HG03045 (cell line): ENCODE data around the gene LRRC28.
"Not testable (repeated sequence)": the region's sequence is repeated elsewhere in the genome, so short reads cannot be mapped to it uniquely, and the experiment has no call there.

ENCODE experiments used
- ATAC-seq: cut with Tn5 transposase; IDR thresholded peaks from one replicate; pipeline ENCODE4 v1.9.1; 2021; ENCODE audit warnings: mild to moderate bottlenecking, moderate library complexity; ENCODE audit not compliant: unreplicated experiment

Gene LRRC28

DNA sequence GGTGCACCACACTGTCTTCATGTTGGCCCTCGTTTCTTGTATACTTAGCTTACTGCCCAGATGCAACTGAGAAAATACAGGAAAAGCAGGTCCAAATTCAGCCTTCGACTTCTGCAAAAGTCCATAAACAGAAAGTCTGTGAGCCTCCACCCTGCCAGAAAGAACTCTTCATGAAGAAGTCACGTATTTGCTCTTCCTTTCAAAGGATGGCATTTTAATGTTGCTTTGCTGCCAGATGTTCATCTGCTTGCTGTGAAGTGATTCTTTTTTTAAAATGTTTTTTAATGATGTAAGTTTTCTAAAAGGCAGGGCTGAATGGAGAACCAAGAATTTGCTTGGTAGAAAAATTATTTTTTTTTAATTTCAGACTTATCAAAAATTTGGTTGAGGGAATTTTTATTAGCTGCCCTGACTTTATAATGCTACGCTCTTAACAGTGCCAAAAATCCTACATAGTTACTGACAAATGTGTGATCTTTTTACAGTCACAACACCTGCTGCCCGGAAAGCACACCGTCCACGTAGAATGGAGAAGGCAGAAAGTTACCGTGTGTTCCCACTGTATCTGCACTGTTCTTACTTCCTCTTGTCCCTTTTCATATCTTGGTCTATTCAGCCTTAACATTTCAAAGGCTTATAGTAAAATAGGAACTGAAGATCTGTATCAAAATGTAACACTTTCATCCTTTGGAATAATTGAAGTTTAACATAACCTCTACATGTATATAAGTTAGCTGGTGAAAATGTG lies 136.3 kb downstream of the LRRC28 start:
- no peak for ATAC-seq

DNA sequence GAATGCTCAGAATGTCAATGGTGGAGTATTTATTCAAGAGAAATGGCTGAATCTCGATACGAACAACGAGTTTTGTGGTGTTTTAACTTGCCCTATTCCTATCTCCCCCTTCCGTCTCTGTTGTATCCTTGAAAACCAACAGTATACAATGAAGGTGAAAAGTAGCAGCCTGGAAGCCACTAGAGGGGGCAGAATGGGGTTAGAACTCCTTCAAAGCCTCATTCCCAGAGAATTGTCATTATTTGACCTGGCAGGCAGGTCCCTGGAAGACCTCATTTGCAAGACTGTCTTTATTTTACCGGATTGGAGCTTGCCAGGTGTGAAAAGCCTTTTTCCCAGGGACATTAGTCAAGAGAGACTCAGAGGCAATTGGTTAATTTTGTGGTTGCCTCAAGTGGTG lies 139.4 kb downstream of the LRRC28 start:
- ATAC-seq, result no peak

DNA sequence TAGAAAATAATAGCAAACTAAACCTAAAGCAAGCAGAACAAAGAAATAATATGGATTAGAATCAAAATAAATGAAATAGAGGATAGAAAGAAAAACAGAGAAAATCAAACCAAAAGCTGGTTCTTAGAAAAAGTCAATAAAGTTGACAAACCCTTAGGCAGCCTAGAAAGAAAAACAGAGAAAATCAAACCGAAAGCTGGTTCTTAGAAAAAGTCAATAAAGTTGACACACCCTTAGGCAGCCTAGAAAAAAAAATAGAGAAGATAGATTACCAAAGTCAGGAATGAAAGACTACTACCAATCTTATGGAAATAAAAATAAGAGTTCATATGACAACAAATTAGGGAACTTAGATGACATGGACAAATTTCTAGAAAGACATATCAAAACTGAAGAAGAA lies 142.4 kb downstream of the LRRC28 start:
- no peak for ATAC-seq

DNA sequence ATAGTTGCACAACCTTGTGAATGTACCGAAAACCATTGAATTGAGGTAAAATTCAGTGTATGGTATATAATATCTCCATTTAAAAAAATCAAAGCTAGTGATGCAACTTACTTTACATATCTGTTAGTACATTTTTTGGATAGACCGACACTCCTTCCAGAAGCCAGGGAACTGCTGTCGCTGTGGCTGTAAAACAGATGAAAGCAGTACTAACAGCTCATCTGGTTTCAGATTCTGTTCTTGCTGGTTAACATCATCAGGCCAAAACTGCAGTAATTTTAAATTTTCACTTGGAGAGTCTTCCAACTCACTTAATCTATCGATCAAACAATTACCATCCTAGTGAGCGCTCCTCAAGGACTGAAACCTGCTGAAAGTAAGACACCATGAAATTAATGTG lies 145.1 kb downstream of the LRRC28 start:
- no peak for ATAC-seq

DNA sequence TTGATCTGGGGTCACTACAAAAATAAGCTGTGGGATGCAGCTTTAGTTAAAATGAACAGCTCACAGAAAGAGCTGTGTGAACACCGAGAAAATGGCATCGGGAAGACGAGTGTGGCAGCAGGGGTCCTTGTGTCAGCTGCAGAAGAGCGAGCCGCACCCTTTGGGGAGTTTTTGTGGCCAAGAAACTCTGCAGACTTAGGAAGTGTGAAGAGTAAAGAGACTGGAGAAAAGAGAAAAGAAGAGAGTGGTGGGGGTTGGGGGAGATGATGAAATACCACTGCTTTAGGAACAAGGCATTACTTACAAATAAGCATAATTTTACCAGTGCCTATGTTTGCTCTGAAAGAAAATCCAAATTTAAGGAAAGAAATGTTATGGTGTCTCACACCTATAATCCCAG lies 147.8 kb downstream of the LRRC28 start:
- ATAC-seq, result no peak

DNA sequence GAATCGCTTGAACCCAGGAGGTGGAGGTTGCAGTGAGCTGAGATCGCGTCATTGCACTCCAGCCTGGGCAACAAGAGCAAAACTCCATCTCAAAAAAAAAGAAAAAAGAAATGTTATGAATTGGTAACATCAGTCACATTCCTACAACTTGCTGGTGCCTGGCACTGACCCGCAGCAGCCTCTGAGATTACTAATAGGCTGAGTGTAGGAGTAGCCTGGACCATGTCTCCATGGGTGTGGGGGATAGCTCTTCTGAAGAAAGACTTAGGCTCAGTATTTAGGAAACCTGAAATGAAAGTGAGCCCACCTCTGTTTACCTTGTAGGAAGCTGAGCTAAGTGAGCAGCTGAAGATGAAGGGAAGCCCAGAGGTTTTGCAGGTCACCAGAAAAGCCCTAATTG lies 148.3 kb downstream of the LRRC28 start:
- no peak for ATAC-seq

DNA sequence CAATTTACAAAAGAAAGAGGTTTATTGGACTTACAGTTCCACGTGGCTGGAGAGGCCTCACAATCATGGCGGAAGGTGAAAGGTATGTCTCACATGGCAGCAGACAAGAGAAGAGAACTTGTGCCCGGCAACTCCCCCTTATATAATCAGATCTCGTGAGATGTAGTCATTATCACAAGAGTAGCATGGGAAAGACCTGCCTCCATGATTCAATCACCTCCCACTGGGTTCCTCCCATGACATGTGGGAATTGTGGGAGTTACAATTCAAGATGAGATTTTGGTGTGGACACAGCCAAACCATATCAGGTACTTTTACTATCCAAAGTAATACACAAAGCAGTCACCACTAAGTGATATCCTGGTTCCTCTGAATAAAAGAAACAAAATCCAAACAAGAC lies 149.9 kb downstream of the LRRC28 start:
- ATAC-seq, result not testable (repeated sequence)

DNA sequence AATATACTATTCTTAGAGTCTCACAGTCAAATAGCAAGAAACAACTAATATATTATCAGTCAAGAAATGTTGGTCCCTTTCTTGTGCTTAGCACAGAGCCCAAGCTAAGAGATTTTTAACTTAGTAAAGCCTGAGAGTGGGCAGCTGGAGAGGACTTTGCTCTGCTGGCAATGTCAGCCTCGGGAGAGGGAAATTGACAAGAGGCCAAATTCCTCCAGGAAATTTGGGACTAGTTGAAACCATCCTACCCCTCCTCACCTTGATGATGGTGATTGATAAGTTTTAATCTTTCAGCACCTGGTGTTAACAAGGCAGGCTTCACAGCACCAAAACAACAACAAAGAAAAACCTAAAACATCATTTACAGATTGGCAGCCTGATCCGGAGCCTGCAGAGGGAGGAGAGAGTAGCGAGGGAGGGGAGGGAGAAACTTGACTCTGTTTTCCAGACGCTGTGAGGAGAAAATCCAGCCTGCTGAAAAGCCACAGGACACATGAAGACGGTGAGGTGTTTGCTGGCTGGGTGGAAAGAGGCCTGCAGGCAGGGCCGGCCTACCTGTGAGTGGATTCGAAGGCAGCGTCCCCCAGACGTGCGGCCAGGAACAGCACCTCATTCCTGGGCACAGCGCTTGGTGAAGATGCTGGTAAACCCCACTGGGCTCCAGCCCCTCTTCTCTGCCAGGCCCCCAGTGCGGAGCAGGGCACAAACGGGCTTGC lies 150.9 kb downstream of the LRRC28 start:
- no peak for ATAC-seq

DNA sequence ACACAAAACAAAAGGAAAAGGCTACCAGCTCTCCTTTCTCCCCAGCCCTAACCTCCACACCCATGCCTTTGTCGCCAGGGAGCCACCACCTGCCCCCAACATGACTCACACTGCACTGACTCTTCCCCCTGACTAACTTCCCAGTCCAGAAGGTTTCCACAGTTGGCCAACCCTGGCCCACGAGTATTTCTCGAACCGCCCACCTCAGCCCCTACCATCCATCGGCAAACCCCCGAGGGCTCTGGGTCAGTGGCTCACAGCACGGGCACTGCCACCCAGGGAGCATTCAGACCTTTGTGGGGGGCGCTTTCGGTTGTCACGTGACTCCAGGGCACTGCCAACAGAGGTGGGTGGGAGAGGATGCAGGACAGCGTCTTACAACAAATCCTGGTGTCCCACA lies 152.3 kb downstream of the LRRC28 start:
- ATAC-seq, result no peak

DNA sequence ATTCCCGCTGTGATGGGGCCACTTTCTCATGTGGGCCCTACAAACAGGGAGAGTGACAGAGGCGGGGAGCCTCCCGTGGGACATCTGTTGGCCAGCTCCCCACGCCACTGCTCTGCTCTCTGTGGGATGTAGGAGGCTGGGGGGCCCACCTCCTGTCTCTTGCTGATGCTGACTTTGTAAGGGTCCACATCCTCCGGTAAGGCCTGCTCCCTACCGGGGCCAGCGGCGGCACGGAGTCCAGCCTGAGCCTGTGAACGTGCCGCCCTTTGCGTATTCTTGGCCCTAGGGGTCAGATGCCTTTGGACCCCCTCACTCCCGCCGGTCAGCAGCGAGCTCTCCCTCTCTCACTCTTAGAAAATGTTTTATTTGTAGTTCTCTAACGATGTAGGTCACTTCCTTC lies 153.2 kb downstream of the LRRC28 start:
- no peak for ATAC-seq

DNA sequence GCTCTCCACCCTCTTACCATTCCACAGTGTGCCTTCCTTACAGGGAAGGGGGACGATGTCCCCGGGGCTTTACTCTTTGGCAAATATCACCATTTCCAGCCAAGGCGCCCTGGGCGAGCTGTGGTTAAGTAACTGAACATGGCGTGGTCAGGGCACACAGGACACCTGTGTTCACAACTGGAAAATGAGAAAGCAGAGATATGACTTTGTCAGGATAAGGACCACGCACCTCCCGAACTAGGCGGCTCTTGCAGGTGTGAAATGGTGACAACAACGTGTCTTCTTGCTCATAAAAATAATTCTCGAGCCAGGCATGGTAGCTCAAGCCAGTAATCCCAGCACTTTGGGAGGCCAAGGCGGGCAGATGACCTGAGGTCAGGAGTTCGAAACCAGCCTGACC lies 154.8 kb downstream of the LRRC28 start:
- ATAC-seq, result no peak

DNA sequence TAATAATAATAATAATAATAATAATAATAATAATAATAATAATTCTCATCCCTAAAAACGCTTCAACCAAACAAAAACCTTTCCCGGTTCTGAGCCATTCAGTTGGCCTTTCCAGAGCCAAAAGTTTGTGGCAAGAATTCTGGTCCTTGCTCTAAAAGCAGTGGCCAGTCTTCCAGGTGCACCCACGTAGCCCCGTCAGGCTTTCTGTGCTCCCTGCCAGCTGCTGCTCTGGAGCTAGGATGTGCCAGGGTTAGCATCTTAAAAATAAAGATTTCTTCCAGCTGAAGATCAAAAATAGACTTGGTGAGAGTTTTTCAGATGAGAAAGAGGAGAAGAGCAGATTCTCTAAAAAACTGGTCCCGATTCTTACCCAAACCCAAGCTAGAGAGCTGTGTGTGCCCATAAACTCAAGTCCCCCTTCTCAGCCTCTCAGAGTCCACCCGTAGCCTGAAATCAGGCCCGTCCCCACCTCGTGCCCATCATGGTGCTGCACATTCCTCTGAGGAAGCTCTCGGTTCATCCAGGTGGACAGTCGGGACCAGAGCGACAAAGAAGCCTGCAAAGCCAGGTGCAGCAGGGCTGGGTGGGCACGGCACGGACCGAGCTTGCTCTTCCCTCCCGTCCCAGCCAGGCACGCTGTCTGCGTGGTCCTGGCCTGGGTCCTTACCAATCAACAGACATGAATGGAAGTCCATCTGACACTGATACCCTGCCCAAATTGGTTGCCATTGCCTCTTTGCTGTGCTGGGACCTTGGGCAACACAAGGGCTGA lies 155.6 kb downstream of the LRRC28 start:
- ATAC-seq, result no peak

DNA sequence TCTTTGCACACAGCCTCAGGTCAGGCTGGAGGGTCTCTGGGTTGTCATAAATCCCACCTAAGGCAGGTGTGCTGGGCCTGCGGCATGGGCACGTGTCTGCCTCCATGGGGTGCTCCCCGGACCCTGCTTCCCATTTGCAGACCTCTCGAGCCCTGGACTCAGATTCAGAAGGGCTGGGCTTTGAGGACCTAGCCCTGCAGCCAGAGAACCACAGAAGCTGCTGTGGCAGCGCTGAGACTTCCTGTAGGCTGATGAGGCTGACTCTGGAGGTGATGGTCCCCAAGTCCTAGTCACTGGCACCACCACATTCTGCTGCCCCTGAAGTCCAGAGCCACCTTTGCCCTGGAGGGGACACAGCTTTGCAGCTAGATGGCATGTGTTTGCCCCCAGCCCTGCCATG lies 156.4 kb downstream of the LRRC28 start:
- no peak for ATAC-seq

DNA sequence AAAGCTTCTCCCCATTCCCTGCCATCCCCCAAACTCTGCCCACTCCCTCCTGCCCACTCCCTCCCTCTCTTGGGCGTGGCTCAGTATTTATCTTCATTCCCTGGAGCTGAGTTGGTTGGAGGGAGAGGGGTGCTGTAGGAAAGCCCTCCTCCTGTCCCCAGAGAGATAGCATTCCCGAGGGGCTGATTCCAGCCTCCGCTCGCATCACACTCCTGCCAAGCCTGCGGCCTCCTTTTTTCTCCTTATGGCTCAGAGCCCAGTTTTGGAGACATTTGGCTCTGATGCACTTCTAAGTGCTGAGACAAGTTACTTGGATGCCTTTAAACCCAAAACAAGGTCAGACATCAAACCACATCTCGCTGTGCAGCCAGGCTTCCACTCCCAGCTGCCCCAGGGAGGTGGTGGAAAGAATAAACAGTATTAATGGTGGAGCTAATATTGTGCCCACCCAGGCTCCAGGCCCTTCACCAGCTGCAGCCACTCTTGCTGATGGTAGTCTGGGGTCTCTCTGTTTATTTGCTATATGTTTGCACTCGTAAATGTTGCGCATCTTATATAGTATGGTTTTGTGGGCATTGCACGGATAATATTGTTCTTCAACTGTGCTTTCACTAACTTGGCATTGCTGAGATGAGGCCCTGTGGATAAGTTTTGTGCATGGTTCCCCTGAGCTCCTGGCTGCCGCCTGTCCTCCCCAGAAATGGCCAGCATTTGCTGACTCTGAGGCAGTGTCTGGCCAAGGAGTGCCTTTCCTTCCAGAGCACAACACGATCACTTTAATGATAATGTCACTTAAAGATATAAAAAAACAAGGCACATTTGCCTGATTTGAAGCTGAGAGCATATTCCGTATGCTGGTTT lies 157.2 kb downstream of the LRRC28 start:
- ATAC-seq, result no peak

DNA sequence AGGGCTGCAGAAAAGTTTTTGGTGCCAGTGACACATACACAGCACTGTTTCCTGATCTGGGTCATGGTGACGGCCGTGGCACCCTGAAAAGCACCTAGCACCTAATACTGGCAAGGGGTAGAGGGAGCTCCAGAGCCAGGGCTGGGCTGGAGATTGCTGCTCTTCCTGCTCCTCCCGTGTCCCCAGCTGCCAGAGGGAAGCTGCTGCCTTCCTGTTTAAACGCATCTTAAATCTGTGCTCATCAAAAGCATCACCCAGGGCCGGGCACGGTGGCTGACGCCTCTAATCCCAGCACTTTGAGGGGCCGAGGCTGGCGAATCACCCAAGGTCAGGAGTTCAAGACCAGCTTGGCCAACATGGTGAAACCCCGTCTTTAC lies 157.8 kb downstream of the LRRC28 start:
- ATAC-seq, result no peak

DNA sequence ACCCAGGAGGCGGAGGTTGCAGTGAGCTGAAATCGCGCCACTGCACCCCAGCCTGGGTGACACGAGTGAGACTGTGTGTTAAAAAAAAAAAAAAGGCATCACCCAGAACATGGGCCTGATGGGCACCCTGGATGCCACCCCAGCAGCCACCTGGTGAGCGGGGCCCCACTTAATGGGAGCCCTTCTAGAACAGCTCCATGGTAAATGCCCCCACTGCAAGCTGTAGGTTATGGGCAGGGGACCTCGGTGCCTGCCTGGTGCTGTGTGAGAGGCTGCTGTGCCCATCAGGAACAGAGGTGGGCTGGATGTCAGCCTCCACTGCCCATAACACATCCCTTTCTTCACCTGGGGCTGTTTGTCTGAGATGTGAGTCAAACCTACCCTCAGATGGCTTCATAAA lies 158.3 kb downstream of the LRRC28 start:
- ATAC-seq, result no peak

DNA sequence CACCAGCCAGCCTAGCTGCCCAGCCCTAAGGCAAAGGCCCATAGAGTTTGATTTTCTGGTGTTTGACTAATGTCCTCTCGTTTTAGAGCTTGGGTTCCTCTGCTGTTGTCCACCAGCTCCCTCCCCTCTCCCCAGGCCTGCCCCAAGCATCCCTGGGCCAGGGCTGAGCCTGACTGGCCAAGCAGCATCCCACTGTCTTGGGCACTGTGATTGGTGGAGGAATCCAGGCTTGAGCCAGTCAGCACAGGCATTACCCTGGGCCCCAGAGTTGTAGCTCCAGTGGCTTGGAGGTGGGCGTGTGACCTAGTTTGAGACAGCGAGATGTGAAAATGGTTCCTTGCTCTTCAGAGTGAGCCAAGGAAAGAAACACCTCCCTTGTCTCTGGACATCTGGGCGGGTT lies 159.2 kb downstream of the LRRC28 start:
- no peak for ATAC-seq

DNA sequence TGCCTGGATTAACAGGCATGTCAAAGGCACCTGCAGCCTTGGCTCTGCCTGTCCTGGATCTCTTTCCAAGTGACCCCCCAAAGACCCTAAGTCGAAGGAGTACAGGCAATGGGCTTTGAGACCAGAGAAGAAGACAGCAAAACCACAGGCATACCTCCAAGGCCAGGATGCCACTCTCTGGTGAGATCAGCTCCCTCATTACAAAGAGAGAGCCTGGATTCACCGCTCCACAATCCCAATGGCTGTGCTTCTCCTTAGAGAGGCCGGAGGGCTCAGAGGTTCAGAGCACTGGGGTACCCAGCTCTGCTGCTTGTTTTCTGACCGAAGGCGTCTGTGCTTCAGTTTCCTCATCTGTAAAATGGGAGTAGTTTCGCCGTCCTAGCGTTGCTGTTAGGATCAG lies 160.0 kb downstream of the LRRC28 start:
- no peak for ATAC-seq

DNA sequence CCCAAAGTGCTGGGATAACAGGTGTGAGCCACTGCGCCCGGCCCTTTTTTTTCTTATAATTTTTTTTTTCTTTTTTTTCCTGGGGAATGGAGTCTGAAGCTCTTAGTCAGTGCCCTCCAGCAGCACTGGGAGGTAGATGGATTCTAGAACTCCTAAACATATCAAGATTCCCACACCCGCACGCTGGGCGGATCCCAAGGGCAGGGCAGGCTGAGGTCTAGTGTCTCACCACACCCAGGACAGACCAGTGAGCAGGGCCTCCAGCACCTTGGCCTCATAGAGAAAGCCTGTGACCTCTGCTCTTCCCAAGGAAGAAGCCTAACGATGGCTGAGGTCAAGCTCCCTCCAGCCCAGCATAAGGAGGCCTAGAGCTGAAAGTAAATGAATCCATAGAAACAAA lies 160.8 kb downstream of the LRRC28 start:
- no peak for ATAC-seq

DNA sequence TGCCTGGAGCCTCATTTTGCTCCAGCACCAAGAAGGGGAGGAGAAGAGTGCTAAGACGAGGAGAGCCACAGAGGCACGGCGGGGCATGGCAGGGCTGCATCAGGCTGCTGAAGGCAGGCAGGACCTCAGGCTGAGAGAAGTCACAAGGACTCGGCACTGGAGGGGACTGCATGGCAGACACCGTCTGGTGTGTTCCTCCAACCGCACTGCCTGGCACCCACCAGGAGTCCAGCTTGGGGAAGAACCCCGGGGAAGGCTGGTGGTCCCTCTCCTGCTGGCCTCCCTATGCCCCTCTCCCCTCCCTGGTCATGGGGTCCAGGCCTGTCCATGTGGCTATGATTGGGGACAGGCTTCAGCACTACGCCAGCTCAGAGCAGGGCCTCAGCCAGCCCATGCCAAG lies 161.3 kb downstream of the LRRC28 start:
- no peak for ATAC-seq
